T-helper 2 cell (primary cell): Measurements from ENCODE around the gene BTN1A1.
"Not testable (repeated sequence)": the region's sequence is repeated elsewhere in the genome, so short reads cannot be mapped to it uniquely, and the experiment has no call there.

Source experiments
- DNase-seq, 5 experiments: peaks; one replicate each; pipeline versions ENCODE4 v3.0.0 to v3.0.0-alpha.2; 2012 to 2022
- total RNA-seq, 2 donors: gene quantifications; one replicate each; lab custom pipeline; 2026; lab: John Stamatoyannopoulos, UW

Gene BTN1A1, protein sequence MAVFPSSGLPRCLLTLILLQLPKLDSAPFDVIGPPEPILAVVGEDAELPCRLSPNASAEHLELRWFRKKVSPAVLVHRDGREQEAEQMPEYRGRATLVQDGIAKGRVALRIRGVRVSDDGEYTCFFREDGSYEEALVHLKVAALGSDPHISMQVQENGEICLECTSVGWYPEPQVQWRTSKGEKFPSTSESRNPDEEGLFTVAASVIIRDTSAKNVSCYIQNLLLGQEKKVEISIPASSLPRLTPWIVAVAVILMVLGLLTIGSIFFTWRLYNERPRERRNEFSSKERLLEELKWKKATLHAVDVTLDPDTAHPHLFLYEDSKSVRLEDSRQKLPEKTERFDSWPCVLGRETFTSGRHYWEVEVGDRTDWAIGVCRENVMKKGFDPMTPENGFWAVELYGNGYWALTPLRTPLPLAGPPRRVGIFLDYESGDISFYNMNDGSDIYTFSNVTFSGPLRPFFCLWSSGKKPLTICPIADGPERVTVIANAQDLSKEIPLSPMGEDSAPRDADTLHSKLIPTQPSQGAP
- 0 reads per million in 2 donors for total RNA-seq

DNA sequence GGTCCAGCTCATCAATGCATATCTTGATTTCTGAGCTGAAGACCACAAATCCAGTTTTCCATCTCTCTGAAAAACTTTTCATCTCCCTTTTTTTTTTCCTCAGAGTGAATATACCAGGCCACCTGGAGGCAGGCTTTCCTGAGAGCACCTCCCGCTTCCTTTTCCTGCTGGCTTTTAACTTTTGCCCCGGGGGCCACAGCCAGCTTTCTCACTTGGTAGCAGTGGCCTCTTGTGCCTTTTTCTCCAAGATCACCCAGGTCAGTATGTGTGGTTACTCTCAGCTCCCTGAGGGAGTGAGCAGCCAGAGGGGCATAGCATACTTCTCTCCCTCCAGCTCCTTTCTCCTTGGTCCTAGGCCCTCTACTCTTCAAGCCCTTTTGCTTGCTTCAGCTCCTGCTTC, at the start of gene BTN1A1:
Gene BTN1A1 (plus strand): TSS at position 202 of the 400 bp plus-strand sequence. CDS start 984 bp downstream, outside the sequence.
- DNase-seq: no peak

DNA sequence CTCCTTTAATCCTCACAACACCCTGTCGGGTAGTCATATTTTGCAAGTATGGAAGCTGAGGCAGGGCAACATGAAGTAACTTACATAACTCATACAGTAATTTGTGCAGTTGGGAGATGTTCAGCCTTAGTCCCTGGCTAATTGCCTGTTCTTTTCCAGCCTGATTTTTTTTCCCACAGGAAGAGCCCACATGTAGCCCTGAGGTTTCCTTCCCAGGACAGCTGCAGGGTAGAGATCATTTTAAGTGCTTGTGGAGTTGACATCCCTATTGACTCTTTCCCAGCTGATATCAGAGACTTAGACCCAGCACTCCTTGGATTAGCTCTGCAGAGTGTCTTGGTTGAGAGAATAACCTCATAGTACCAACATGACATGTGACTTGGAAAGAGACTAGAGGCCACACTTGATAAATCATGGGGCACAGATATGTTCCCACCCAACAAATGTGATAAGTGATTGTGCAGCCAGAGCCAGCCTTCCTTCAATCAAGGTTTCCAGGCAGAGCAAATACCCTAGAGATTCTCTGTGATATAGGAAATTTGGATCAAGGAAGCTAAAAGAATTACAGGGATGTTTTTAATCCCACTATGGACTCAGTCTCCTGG, 47.4 kb upstream of the BTN1A1 start:
- no peak for DNase-seq

- no peak for DNase-seq
Observed at GRCh38 chr6:26454631-26455030, 45.5 kb upstream of the BTN1A1 start.

DNA sequence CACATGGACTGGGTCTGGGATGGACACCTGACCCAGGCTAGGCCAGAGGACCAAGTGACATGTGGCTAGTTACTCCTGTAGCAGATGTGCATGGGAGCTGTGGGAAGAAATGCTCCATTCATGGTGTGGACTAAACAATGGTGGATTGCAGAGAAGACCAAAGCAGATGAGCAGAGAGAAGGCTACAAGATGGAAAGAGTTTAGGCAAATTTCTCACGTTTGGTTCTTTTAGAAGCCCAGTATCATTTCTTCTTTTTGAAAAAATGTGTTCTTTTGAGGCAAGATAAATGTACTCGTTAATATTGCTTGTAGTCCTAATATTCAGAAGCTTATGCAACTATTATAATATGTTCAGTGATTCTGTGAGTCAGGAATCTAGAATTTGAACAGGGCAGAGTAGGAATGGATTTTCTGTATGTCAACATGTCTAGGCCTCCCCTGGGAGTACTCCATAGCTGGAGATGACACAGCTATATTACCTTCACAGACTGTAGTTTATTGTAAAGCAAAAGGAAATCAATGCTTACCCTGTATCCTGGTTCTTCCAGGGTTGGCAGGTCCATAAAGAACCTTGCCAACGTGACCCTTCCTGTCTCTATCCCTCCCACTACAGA, 44.6 kb upstream of the BTN1A1 start:
- DNase-seq: no peak

DNA sequence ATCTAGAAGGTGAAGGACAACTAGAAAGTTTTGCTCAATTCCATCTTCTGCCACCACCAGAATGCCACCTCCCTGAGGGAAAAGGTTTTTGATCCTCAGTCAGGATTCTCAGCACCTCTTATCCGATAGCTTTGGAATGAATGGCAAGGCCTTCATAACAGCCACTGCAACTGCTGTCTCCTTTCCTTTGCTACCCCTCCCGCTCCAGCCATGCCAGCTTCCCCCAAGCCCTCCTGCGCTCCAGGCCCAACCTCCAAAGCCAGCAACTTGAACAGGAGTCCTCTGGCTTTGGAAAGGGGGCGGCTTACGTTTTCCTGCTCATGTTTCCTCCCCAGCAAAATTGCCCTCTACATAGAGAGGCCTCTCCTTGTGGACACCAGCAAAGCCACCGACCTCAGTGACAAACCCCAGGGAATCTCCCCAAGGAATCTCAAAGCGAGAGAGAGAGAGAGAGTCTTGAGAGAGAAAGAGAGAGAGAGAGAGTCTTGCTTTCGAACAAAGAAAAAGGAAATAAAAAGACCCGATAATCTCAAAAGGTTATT, 42.8 kb upstream of the BTN1A1 start:
- DNase-seq: no peak

DNA sequence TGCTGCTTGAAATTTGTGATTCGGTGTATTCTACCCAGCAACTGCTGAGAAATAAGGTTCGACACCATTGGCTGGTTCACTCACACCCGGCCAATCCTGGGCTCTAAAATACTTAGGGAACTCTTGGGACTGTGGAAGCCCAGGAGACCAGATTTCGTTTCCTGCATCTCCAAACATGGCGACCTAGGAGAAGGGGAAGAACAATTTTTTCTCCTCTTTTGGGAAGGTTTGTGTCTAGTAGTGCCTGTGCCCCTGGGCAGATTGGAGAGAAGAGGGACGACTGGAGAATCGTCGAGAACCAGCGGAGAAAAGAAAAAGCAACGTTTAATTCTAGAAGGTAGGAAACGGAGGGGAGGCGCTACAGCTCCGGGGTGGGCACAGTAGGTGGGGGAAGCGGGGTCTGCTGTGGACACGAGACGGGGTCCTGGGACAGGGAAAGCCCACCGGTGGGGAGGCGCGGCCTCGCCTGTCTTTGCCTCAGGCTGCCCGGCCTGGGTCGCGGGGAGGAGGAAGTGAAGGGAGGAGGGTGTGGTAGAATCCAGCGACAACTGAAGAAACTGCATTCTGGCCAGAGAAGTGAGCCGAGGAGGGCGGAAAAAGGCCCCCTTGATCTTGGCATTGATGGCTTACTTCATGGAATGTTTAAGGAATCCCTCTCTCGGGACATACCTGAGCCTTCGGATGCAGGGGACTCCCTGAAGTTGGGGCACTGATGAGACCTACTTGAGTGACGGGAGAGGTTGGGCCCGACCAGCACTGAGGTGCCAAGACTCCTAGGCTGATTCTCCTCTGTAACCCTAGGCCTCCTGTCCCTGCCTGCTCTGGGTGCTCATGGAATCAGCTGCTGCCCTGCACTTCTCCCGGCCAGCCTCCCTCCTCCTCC, 42.1 kb upstream of the BTN1A1 start, which contains the start of gene BTN2A1:
Gene BTN2A1 (plus strand): TSS at position 150 of the 883 bp plus-strand sequence. CDS start 682 bp downstream, at position 832.
- peak; percentile 23 to 86 (median 66) for DNase-seq

- DNase-seq: no peak
Observed at GRCh38 chr6:26459023-26459810, 40.9 kb upstream of the BTN1A1 start.

DNA sequence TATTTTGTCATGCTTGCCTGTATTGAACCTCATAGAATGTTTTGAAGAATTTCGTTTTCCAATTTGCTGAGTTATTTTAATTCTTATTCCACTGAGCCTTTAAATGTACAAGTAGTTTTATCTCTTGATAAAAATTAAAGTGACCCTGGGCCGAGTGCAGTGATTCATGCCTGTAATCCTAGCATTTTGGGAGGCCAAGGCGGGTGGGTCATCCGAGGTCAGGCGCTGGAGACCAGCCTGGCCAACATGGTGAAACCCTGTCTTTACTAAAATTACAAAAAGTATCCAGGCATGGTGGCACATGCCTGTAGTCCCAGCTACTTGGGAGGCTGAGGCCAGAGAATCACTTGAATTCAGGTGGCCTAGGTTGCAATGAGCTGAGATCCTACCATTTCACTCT, 38.8 kb upstream of the BTN1A1 start:
- not testable (repeated sequence) for DNase-seq

DNA sequence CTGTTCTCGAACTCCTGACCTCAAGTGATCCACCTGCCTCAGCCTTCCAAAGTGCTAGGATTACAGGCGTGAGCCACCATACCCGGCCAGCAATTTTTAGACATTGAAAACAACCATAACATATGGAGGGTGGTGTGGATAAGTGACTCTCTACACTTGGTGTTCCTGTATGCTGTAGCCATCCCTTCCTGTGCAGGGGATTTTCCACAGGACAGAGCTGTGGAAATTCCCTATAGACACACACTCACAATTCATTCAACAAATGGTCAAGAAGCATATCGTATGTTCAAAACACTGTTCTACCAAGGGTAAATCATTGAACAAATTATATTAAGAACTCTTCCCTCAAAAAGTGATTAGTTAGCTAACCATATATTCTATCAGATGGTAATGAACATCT, 36.1 kb upstream of the BTN1A1 start:
- DNase-seq: no peak

DNA sequence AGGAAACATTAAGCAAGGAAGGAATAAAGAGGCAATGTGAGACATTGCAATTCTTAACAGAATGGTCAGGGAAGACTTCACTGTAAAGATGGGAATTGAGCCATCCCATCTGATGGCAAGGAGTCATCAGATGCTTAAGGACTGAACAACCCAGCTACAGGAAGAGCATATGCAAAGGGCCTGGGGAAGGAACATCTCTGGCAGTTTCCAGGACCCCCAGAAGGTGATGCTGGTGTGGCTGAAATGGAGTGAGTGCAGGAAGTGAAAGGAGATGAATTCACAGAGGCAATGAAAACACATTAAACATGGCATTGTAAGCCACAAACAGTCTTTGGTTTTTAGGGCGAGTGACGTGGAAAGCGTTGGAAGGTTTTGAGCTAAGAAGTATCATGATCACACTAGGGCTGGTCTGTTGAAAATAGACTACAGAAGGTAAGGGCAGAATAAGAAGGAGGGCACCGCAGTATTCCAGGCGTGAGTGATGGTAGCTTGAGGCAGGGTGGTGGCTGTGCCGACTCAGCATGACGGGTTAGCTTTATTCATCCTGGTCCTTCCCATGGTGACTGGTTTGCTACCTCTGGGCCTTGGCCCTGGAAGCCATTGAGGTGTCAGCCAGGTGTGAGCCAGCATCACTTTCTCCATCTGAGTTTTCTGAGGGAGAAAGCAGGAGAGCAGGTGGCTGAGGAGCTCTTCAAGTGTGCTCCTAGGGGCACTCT, 35.5 kb upstream of the BTN1A1 start:
- no peak for DNase-seq

DNA sequence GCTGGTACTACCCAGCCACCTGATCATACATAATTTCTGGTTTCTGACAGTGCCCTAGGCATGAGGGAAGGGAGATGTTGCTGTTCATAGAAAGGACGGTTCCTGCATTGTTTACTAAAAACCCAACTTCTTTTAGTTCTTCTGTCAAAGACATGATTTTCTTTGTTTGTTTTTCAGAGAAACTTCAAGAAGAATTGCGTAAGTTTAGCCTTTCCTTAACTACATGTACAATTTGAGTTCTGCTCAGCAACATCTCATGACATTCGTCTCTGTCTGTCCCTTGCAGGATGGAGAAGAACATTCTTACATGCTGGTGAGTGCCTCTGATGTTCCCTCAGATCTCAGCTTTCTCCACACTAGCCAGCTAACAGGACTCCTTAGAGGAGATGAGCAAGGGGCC, 34.3 kb upstream of the BTN1A1 start:
- no peak for DNase-seq

DNA sequence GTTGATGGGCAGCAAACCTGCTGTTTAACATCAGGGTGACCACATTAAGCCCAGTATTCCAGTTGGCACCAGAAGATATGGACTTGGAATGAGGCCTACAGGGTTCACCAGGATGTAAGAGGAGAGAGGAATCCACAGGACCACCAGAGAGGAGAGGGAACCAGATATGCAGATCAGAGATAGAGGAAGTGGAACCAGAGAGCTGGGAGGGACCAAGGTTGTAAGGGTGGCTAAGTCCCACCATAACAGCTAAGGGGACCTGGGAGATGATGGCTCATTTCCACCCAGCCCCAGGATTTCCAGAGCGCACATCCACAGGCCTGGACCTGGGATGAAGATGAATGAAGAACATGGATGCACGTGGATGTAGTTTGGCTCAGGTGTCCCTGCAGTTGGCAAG, 31.3 kb upstream of the BTN1A1 start:
- no peak for DNase-seq

DNA sequence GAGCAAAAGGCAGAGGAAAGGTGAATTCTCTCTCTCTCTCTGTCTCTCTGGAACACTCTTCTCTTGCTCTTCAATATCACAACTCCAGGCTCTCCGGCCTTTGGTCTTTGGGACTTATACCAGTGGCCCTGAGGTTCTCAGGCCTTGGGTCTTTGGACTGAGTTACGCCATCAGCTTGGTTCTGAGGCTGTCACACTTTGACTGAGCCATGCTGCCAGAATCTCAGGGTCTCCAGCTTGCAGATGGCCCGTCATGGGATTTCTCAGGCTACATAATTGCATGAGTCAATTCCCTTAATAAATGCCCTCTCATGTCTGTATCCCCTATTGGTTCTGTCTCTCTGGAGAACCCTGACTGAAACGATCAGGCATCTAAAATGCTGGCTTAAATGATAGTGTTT, 29.5 kb upstream of the BTN1A1 start:
- no peak for DNase-seq

- DNase-seq: no peak
Observed at GRCh38 chr6:26471970-26472369, 28.1 kb upstream of the BTN1A1 start.

DNA sequence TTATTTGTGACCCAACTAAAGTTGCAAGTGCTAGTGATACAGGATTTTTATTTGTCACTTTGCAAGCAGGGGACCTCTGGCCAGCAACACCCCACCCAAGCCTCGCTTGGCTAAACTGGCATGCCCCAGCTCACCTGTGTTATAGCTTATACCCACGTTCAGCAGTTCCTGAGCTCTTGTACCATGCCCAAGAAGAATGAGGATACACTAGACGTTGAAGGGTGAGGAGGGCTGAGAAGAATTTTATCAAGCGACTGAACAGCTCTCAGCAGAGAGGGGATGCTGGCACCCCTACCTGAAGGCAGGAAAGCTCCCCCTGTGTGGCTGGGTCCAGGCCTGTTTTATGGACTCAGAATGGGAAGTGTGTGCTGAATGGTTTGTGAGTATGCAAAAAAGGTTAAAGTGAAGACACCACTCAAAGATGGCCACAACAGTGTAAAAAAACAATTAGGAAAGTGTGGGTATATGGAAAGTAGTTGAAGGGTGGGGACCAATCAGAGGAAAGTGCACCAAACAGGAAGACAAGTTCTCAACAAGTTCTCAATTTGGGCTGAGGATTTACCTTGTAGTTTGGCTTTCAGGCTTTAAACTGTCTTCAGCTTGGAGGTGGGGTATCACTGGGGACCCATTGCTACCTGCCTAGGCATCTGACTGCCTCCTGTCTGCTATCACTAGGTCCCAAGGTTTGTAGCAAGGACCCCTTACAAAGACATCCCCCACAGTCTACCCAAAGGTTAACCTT, 27.4 kb upstream of the BTN1A1 start:
- peak in 1 of 5 experiments; percentile 62 for DNase-seq

- no peak for DNase-seq
Observed at GRCh38 chr6:26473429-26473757, 26.7 kb upstream of the BTN1A1 start.

DNA sequence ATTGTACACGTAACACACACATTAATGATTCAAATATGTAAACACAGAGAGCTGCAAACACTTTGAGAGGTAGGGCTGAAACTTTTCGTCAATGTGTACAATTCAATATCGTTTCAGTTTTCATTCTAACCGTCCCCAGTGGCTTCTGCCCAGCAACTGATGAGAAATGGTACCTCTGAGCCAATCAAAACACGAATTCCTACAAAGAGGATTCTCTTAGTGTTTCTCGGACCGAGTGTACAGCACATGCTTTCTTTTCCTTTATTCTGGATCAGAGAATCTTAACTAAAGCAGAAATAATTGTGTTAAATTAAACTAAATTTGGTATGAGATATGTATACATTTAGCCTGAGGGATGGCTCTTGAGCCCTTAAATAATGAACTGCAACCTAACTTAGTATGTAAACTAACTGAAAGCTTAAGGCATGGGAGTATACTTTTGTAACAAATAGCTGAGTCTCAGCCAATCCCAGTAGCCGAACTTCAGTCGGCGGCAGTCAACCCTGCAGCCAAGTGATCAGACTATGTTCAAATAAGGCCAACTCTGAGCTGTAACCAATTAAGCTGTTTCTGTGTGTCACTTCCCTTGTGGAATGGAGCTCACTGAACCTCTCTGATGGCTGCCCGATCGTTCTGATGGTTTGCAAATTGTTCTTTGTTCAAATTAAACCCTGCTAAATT, 26.2 kb upstream of the BTN1A1 start:
- peak; percentile 39 to 98 (median 72) for DNase-seq

DNA sequence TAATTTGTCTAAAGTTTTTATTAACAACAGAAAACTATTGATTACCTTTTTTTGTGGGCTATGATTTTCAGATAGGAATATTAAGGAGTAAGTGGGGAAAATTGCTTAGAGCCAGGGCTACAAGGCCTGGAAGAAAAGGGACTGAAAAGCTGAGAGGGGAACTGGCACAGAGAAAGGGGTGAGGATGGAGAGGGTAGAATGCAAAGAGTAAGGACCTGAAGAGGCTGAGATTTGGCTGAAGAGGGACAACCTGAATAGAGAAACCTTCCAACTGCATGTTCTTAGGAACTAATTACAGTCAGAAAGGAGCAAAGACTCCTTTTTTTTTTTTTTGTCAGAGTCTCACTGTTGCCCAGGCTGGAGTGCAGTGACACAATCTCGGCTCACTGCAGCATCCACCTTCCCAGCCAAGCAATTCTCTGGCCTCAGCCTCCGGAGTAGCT, 25.6 kb upstream of the BTN1A1 start:
- no peak for DNase-seq
